H9 (cell line): ENCODE measurements around the gene PLD2. TPM values are rescaled to one million over a fixed set of nuclear protein-coding genes. Genes with fewer than 3 reads are reported as not detected.
"Not testable (repeated sequence)": the region's sequence is repeated elsewhere in the genome, so short reads cannot be mapped to it uniquely, and the experiment has no call there.

Source experiments
- DNase-seq: peaks from one replicate; pipeline ENCODE4 v3.0.0-alpha.2; 2017
- H2AFZ ChIP-seq: one replicate; pipeline ENCODE4 v1.6.1; 2013; ENCODE audit warnings: mild to moderate bottlenecking, low read length, control low read depth, moderate library complexity
- H2AK5ac ChIP-seq: 2 replicates; pipeline ENCODE4 v1.6.1; 2013; ENCODE audit warnings: low read length, control low read depth, mixed read lengths; ENCODE audit not compliant: insufficient read length
- H2BK120ac ChIP-seq: one replicate; pipeline ENCODE4 v1.6.1; 2013; ENCODE audit warnings: low read depth, mild to moderate bottlenecking, low read length, control low read depth, inconsistent platforms; ENCODE audit not compliant: poor library complexity, severe bottlenecking
- H2BK12ac ChIP-seq: 2 replicates; pipeline ENCODE4 v1.6.1; 2013; ENCODE audit warnings: low read length, control low read depth, mixed read lengths, low read depth; ENCODE audit not compliant: insufficient read length
- H2BK15ac ChIP-seq: 2 replicates; pipeline ENCODE4 v1.6.1; 2013; ENCODE audit warnings: low read depth, low read length, control low read depth
- H2BK20ac ChIP-seq: one replicate; pipeline ENCODE4 v1.6.1; 2013; ENCODE audit warnings: low read depth, mild to moderate bottlenecking, low read length, control low read depth, inconsistent platforms; ENCODE audit not compliant: poor library complexity, severe bottlenecking
- H2BK5ac ChIP-seq: 2 replicates; pipeline ENCODE4 v1.6.1; 2013; ENCODE audit warnings: low read length, control low read depth, mixed read lengths; ENCODE audit not compliant: insufficient read length
- H3K14ac ChIP-seq: 2 replicates; pipeline ENCODE4 v1.6.1; 2013; ENCODE audit warnings: low read length, control low read depth; ENCODE audit not compliant: insufficient read depth
- H3K18ac ChIP-seq: 2 replicates; pipeline ENCODE4 v1.6.1; 2013; ENCODE audit warnings: low read depth, mild to moderate bottlenecking, mixed read lengths, low read length, control low read depth; ENCODE audit not compliant: insufficient read length
- H3K23ac ChIP-seq: 2 replicates; pipeline ENCODE4 v1.6.1; 2013; ENCODE audit warnings: low read length, control low read depth, mixed read lengths, low read depth; ENCODE audit not compliant: insufficient read length
- H3K23me2 ChIP-seq: 2 replicates; pipeline ENCODE4 v1.6.1; 2013; ENCODE audit warnings: low read depth, mild to moderate bottlenecking, mixed read lengths, low read length, control low read depth; ENCODE audit not compliant: insufficient read length, poor library complexity, severe bottlenecking
- H3K27ac ChIP-seq: 2 replicates; pipeline ENCODE4 v1.5.1; 2013; ENCODE audit warnings: low read length, control low read depth, mixed read lengths, low read depth; ENCODE audit not compliant: insufficient read length
- H3K27me3 ChIP-seq: 2 replicates; pipeline ENCODE4 v1.6.1; 2013; ENCODE audit warnings: low read length, control low read depth, inconsistent platforms; ENCODE audit not compliant: insufficient read depth
- H3K4ac ChIP-seq: 2 replicates; pipeline ENCODE4 v1.6.1; 2013; ENCODE audit warnings: low read depth, mild to moderate bottlenecking, control low read depth, inconsistent platforms, low read length, moderate library complexity
- H3K4me1 ChIP-seq: 2 replicates; pipeline ENCODE4 v1.6.1; 2013; ENCODE audit warnings: low read length, control low read depth, inconsistent platforms; ENCODE audit not compliant: insufficient read depth
- H3K4me2 ChIP-seq: 2 replicates; pipeline ENCODE4 v1.6.1; 2013; ENCODE audit warnings: low read length, control low read depth, mixed read lengths; ENCODE audit not compliant: insufficient read length, insufficient read depth
- H3K56ac ChIP-seq: 2 replicates; pipeline ENCODE4 v1.6.1; 2013; ENCODE audit warnings: low read depth, mild to moderate bottlenecking, mixed read lengths, low read length, control low read depth; ENCODE audit not compliant: insufficient read length
- H3K79me1 ChIP-seq: 2 replicates; pipeline ENCODE4 v1.6.1; 2013; ENCODE audit warnings: low read depth, mild to moderate bottlenecking, moderate library complexity, low read length, control low read depth, inconsistent platforms; ENCODE audit not compliant: insufficient read depth, poor library complexity, severe bottlenecking
- H3K79me2 ChIP-seq: 2 replicates; pipeline ENCODE4 v1.6.1; 2013; ENCODE audit warnings: low read length, control low read depth, inconsistent platforms; ENCODE audit not compliant: insufficient read depth
- H3K9ac ChIP-seq: 2 replicates; pipeline ENCODE4 v1.6.1; 2013; ENCODE audit warnings: low read length, control low read depth, mixed read lengths; ENCODE audit not compliant: insufficient read length; ENCODE audit errors: extremely low read depth
- H3K9me3 ChIP-seq: one replicate; pipeline ENCODE4 v1.6.1; 2013; ENCODE audit warnings: low read depth, low read length, inconsistent platforms; ENCODE audit not compliant: control insufficient read depth
- H3T11ph ChIP-seq: one replicate; pipeline ENCODE4 v1.6.1; 2013; ENCODE audit warnings: mild to moderate bottlenecking, low read length, control low read depth, inconsistent platforms
- H4K20me1 ChIP-seq: one replicate; pipeline ENCODE4 v1.6.1; 2013; ENCODE audit not compliant: control insufficient read depth, insufficient read length, insufficient read depth
- H4K5ac ChIP-seq: 2 replicates; pipeline ENCODE4 v1.6.1; 2013; ENCODE audit warnings: low read depth, mild to moderate bottlenecking, mixed read lengths, low read length, control low read depth; ENCODE audit not compliant: insufficient read length
- H4K8ac ChIP-seq: replicated peaks from 2 replicates; pipeline ENCODE4 v1.6.1; 2013; ENCODE audit warnings: low read length, control low read depth, mixed read lengths, low read depth; ENCODE audit not compliant: insufficient read length
- H4K91ac ChIP-seq: 2 replicates; pipeline ENCODE4 v1.6.1; 2013; ENCODE audit warnings: low read depth, mild to moderate bottlenecking, moderate library complexity, mixed read lengths, low read length, control low read depth; ENCODE audit not compliant: insufficient read length
- H3K27ac Mint-ChIP-seq, 3 experiments: 2 replicates in 2 of 3; 3 replicates in 1 of 3; pipeline ENCODE4 v1.8.0; 2020 to 2021; ENCODE audit warnings: mixed read lengths in 3 of 3, mild to moderate bottlenecking in 1 of 3, moderate library complexity in 1 of 3
- H3K27me3 Mint-ChIP-seq: 2 replicates; pipeline ENCODE4 v1.8.0; 2021; ENCODE audit warnings: low read depth, mild to moderate bottlenecking, moderate library complexity, mixed read lengths
- H3K36me3 Mint-ChIP-seq, 3 experiments: 2 replicates in 2 of 3; 3 replicates in 1 of 3; pipeline ENCODE4 v1.8.0; 2020 to 2021; ENCODE audit warnings: low read depth in 3 of 3, mixed read lengths in 3 of 3; ENCODE audit not compliant: insufficient read depth in 1 of 3
- H3K4me1 Mint-ChIP-seq, 2 experiments: 2 replicates each; pipeline ENCODE4 v1.8.0; 2020; ENCODE audit warnings: mixed read lengths in 2 of 2
- H3K4me3 Mint-ChIP-seq, 2 experiments: 2 replicates in 1 of 2; 3 replicates in 1 of 2; pipeline ENCODE4 v1.8.0; 2020 to 2021; ENCODE audit warnings: mild to moderate bottlenecking in 2 of 2, mixed read lengths in 2 of 2, moderate library complexity in 1 of 2
- H3K9me3 Mint-ChIP-seq, 2 experiments: 2 replicates in 1 of 2; 3 replicates in 1 of 2; pipeline ENCODE4 v1.8.0; 2020; ENCODE audit warnings: mild to moderate bottlenecking in 2 of 2, mixed read lengths in 2 of 2, moderate library complexity in 1 of 2
- WGBS: extraction: QIAGEN DNeasy Blood & Tissue Kit; methylation state at CpG from one replicate; pipeline ENCODE4 v1.1.7; 2013; ENCODE audit warnings: missing lambda C conversion rate, low lambda C conversion rate, mixed read lengths; ENCODE audit not compliant: insufficient read length; ENCODE audit errors: extremely low coverage; 5-methylcytosine and 5-hydroxymethylcytosine counted together
- total RNA-seq: library from RNA; stranded (reverse); gene quantifications from 2 replicates; pipeline ENCODE4 v1.2.1, GENCODE V29; 2021
- TF ChIP-seq, protein P1 (sequence below): fragments of 200-600 bp; sonication (generic); conservative IDR thresholded peaks from 3 replicates; pipeline ENCODE4 v1.8.0; 2021; ENCODE audit warnings: antibody characterized with exemption, mild to moderate bottlenecking

The PLD2 gene
- total RNA-seq, 1 experiment from 2014 or later: 63.3 TPM

DNA sequence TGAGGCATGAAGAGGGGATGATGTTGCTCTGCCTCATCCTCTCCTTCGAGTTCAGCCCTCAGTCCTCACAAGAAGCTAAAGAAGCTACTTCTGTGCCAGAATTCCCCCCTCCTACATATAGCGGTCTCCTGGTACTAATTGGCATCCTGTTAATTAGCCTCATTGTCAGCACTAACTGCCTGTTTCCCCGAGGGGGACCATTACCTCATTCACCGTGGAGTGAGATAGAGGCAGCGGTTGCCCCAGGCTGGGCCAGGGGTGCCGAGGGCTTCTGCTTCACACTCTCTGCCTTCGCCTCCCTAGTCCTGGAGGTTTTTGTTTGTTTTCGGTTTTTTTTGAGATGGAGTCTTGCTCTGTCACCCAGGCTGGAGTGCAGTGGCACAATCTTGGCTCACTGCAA is 20.4 kb downstream of the PLD2 start:
- Histone ChIP-seq H4K8ac (no peak overlapping the region), H2BK5ac (no peak overlapping the region), H2AK5ac (no peak overlapping the region), H2BK15ac (no peak overlapping the region), H3K23me2 (no peaks in the 10 kb centered on the region), H4K20me1 (no peaks in the 10 kb centered on the region), H2AFZ (no peak overlapping the region), H2BK120ac (no peak overlapping the region), H3K27me3 (no peaks in the 10 kb centered on the region), H2BK12ac (no peak overlapping the region), H3K4me2 (no peak overlapping the region), H3T11ph (no peak overlapping the region), H2BK20ac (no peak overlapping the region), H3K4ac (no peak overlapping the region), H3K23ac (no peak overlapping the region), H3K79me2 (no peaks in the 10 kb centered on the region), H4K91ac (no peak overlapping the region), H3K9me3 (no peaks in the 10 kb centered on the region), H3K79me1 (no peaks in the 10 kb centered on the region), H3K9ac (no peak overlapping the region), H4K5ac (no peak overlapping the region), H3K18ac (no peak overlapping the region), H3K27ac (no peak overlapping the region), H3K4me1 (no peaks in the 10 kb centered on the region), H3K56ac (no peak overlapping the region), H3K14ac (no peak overlapping the region)
- TF ChIP-seq, protein P1, sequence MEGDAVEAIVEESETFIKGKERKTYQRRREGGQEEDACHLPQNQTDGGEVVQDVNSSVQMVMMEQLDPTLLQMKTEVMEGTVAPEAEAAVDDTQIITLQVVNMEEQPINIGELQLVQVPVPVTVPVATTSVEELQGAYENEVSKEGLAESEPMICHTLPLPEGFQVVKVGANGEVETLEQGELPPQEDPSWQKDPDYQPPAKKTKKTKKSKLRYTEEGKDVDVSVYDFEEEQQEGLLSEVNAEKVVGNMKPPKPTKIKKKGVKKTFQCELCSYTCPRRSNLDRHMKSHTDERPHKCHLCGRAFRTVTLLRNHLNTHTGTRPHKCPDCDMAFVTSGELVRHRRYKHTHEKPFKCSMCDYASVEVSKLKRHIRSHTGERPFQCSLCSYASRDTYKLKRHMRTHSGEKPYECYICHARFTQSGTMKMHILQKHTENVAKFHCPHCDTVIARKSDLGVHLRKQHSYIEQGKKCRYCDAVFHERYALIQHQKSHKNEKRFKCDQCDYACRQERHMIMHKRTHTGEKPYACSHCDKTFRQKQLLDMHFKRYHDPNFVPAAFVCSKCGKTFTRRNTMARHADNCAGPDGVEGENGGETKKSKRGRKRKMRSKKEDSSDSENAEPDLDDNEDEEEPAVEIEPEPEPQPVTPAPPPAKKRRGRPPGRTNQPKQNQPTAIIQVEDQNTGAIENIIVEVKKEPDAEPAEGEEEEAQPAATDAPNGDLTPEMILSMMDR: no peak
- peak overlapping the region in 1 of 3 experiments; percentile 52; a peak in 2 of 7 replicates for H3K27ac Mint-ChIP-seq
- no peak overlapping the region for H3K4me3 Mint-ChIP-seq
- H3K36me3 Mint-ChIP-seq: peaks cover 0 to 5% (median 3%) of the 10 kb centered on the region in 3 experiments; a peak in 3 of 7 replicates
- H3K4me1 Mint-ChIP-seq: 0 out of 4 replicates have a peak, but pooled peaks cover under 1 to 3% of the 10 kb centered on the region in 2 experiments
- WGBS: no CpG with 5 or more reads among the region's 8 CpGs
- no peak for DNase-seq
- H3K9me3 Mint-ChIP-seq: no peaks in the 10 kb centered on the region
- H3K27me3 Mint-ChIP-seq: no peaks in the 10 kb centered on the region

DNA sequence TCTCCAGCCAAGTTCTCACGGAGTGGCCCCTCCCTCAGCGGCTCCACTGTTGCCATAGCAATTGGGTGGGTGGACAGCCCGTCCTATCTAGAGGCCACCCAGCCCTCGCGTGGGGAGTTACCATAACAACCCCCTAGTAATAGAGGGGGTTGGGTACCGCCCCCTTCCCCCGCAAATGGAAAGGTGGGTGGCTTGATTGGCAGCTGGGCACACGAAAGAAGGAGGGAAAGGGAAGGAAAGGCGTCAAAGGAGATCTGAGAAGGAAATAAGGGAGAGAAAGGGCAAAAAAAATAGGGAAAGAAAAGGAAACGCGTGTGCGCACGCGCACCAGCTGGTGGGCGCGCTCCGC is 25.9 kb downstream of the PLD2 start:
- Mint-ChIP-seq H3K4me3 (peak overlapping the region; percentile 82 to 92), H3K27ac (peak overlapping the region; percentile 70 to 97 (median 96); a peak in 5 of 7 replicates), H3K4me1 (peaks cover 14 to 16% of the 10 kb centered on the region in 2 experiments)
- H3K79me2 ChIP-seq, H3K18ac ChIP-seq, H3K36me3 Mint-ChIP-seq, H3K9me3 ChIP-seq, H3K23me2 ChIP-seq, H3K9me3 Mint-ChIP-seq, H3K9ac ChIP-seq, H2BK20ac ChIP-seq, H3K27ac ChIP-seq, H3T11ph ChIP-seq, H3K27me3 ChIP-seq, H4K20me1 ChIP-seq, H3K56ac ChIP-seq, H2BK15ac ChIP-seq, H3K4me1 ChIP-seq, H4K5ac ChIP-seq, H3K79me1 ChIP-seq, H4K91ac ChIP-seq, H4K8ac ChIP-seq, H3K14ac ChIP-seq, H2BK12ac ChIP-seq, H3K23ac ChIP-seq, H2AFZ ChIP-seq, H2BK120ac ChIP-seq, H2AK5ac ChIP-seq, DNase-seq, H3K4ac ChIP-seq, H2BK5ac ChIP-seq, H3K27me3 Mint-ChIP-seq: not testable (repeated sequence)
- H3K4me2 ChIP-seq: peak overlapping the region; percentile 14
- no CpG with 5 or more reads among the region's 17 CpGs for WGBS
